ENCODE results near the gene SLC13A2.

Gene SLC13A2

DNA sequence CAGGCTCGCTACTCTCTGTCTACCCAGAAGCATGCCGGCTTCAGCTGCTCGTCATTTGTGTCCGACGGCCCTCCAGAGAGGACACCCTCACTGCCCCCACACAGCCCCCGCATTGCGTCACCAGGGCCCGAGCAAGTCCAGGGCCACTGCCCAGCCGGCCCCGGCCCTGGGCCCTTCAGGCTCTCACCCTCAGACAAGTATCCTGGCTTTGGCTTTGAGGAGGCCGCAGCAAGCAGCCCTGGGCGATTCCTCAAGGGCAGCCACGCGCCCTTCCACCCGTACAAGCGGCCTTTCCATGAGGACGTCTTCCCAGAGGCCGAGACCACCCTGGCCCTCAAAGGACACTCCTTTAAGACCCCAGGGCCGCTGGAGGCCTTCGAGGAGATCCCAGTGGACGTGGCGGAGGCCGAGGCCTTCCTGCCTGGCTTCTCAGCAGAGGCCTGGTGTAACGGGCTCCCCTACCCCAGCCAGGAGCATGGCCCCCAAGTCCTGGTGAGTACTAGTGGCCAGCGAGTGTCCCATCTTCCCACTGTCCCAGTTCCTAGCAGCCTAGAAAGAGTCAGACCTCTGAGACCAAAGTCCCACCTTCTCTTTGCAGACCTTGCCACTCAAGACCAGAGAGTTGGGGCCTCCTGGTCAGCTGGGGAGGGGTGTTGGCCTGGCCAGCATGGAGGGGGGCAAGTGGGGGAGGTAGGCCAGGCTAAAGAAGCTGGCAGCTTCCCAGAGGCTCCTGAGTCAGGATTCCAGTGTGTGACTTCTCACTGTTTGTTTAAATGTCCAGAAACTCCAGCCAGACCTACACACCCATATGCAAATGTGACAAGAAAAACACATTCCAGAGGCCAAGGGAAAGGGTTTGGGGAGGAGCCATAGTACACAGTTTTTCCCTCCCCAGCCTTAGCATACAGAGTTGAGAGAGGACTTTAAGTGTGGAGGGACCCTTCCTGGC is 51.3 kb downstream of the SLC13A2 start:
- no peak for TF ChIP-seq GATA1 (IDR thresholded peaks at IDR 0.05; ENCODE audit: low read depth, low read length)
- no peak for TF ChIP-seq POLR2A (IDR thresholded peaks at IDR 0.05; ENCODE audit: low read length)
- DNase-seq: no peak

DNA sequence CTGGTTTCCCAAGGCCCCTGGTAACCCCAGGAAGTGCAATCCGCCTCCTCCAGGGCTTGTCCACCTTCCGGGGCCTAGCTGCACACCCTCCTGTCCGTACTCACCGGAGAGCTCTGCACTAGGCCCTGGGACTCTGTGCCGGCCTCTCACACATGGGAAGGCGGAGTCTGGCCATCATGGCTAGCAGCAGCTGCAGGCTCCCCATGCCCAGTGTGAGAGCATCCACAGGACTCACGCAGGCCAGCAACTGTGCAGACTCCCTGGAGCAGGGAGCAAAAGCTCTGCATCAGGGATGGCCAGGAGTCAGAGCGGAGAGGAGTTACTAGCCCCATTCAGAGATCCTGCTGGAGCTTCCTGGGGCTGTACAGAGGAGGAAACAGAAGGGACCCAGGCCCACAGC is 52.9 kb downstream of the SLC13A2 start:
- no peak for DNase-seq
- TF ChIP-seq GATA1 (IDR thresholded peaks at IDR 0.05; ENCODE audit: low read depth, low read length) (no peak), POLR2A (IDR thresholded peaks at IDR 0.05; ENCODE audit: low read length) (no peak)

DNA sequence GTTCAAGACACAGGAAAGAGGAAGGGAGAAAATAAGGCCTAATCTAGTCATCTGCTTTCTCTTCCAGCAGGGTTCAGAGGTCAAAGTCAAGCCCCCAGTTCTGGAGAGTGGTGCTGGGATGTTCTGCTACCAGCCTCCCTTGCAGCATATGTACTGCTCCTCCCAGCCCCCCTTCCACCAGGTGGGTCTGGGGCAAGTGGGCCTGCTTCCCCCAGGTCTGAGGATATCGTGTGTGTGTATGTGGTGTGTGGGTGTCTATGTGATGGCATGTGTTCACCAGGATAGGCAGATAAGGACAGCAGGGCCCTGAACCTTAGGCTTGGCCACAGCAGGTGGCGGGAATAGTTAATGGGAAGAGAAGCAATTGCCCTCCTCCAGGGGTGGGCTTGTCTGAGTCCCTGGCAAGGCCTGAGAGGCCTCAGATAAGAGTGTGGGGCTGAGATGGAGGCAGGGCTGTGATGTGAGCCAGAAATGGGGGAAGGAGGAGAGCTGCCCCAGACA is 53.8 kb downstream of the SLC13A2 start:
- no peak for TF ChIP-seq GATA1 (IDR thresholded peaks at IDR 0.05; ENCODE audit: low read depth, low read length)
- TF ChIP-seq POLR2A (IDR thresholded peaks at IDR 0.05; ENCODE audit: low read length): no peak
- peak; percentile 71 to 92 for DNase-seq

DNA sequence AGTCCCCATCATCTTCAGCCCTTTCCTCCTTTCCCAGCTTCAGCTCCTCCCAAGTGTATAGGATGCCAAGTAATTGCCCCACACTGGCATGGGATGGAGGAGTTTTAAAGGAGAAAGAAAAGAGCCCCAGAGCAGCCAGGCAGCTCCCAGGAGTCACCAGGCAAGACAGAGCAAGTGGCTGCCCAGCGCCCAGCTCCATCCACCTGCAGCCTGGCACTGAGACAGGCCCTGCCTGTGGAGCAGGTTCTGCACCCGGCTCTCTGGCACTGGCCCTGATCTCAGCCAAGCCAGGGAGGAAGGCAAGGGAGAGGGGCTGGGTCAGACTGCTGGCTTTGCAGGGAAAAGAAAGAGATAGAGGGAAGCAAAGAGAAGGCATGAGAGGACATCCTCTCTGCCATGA is 54.4 kb downstream of the SLC13A2 start:
- TF ChIP-seq POLR2A (IDR thresholded peaks at IDR 0.05; ENCODE audit: low read length): no peak
- TF ChIP-seq GATA1 (IDR thresholded peaks at IDR 0.05; ENCODE audit: low read depth, low read length): no peak
- no peak for DNase-seq

DNA sequence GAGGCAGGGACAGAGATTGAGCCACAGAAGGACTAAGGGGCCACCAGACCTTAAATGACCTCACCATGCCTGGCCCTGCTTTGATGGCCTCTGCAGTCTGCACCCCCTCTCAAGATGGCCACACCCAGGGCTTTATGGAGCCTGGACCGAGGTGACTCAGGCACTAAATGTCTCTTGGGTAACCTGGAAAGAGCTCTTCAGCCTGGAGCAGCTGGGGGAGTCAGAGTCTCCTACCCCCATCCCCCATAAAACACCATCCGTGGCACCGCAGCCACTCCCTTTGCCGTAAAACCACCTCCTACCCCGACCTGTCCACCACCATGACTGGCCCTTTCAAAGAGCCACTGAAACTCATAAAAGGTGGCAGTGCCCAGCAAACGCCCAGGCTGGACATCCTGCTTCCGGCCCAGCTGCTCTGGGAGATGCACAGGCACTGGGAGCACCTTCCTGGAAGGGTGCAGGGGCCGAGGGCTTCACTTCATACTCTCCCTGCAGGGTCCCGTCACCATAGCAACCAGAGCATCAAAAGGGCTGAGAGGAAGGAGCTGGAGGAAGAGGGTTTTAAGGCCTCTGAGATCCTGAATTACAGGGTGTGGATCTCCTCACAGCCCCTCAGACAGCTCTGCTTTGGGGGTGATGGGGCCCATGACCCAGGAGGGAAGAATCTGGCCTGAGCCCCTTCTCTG is 55.0 kb downstream of the SLC13A2 start:
- peak; percentile 30 to 33 for DNase-seq
- TF ChIP-seq GATA1 (IDR thresholded peaks at IDR 0.05; ENCODE audit: low read depth, low read length) (no peak), POLR2A (IDR thresholded peaks at IDR 0.05; ENCODE audit: low read length) (no peak)

DNA sequence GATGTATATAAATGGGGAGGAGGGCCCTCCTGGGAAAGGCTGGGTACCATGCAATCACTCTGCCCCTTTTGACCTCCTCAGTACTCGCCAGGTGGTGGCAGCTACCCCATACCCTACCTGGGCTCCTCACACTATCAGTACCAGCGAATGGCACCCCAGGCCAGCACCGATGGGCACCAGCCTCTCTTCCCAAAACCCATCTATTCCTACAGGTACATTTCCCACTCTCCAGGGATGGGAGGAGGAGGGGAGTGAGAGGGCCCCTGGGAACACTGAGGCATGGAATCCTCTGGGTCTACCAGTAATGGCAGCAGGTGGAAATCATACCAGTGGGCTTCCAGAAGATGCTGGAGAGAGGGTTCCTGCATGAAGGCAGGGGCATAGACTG is 55.6 kb downstream of the SLC13A2 start:
- DNase-seq: no peak
- no peak for TF ChIP-seq POLR2A (IDR thresholded peaks at IDR 0.05; ENCODE audit: low read length)
- no peak for TF ChIP-seq GATA1 (IDR thresholded peaks at IDR 0.05; ENCODE audit: low read depth, low read length)

DNA sequence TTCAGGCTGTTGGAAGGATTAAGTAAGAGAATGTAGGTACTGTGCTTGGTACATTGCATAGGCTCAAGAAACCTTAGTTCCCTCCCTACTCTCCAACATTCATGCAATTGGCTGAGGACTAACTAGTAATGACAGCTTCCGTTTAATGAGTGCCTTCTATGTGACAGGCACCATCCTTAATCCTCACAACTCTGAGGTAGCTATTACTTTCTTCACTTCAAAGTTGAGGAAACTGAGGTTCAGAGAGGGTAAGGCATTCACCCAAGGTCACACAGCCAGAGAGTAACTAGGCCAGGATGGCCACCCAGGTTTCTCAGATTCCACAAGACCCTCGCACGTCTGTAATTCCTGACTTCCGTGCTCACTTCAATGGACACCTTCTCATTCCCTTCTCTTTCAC is 56.8 kb downstream of the SLC13A2 start:
- TF ChIP-seq GATA1 (IDR thresholded peaks at IDR 0.05; ENCODE audit: low read depth, low read length) (no peak), POLR2A (IDR thresholded peaks at IDR 0.05; ENCODE audit: low read length) (no peak)
- no peak for DNase-seq

DNA sequence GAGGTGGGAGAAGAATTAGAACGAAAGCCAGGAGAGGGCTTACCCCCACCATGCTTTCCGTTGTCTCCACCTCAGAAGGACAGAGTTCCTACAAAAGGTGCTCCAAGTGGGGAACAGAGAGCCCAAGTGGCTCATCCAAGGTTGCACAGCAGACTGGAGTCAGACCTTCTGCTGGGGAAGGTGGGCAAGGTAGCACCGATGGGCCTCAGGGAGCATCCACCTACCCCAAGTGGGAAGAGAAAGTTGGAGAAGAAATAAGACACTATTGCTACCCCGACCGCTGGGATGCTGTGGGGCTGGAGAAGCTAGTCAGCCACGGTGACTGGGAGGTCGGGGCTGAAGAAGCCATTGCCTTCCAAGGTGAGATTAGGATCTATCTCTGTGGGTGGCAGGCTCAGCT is 57.5 kb downstream of the SLC13A2 start:
- TF ChIP-seq GATA1 (IDR thresholded peaks at IDR 0.05; ENCODE audit: low read depth, low read length) (no peak), POLR2A (IDR thresholded peaks at IDR 0.05; ENCODE audit: low read length) (no peak)
- DNase-seq: no peak

DNA sequence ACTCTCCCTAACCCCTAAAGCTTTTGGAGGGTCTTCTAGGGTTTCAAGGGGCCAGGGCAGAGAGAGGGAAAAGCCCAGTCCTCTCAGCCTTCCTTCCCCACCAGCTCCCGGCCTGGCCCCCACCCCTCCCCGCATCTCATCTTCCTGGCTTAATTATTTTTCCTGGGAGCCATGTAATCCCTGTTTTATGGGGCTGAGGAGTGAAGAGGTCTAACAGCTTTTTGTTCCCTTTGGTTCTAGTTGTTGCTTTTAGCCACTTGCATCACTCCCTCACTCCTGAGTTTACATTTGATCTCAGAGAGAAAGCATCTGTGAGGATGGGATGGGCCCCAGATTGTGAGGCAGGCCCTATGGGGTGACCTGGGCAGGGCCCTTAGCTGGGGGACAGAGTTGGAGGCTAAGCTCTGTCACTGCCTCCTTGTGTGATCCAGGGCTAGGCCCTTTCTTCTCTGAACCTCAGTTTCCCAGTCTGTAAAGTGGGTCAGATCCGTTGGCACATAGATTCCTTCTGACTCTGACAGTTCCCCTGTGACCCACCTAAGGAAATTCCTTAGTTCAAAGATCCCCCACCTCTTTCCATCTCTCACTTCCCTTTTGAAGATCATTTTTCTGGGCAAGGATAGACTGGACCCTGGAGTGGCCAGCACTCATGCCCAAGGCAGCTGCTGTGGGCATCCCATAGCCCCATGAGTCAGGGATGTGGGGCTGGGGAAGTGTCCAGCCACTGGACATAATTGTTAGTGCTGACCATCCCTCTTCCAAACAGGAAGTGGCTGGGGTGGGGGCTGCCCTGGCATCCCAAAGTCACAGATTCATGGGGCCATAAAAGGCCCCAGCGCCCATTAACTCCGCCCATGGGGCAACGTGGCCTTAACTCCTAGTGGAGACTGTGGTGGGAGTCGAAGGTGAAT is 58.9 kb downstream of the SLC13A2 start:
- DNase-seq: no peak
- TF ChIP-seq GATA1 (IDR thresholded peaks at IDR 0.05; ENCODE audit: low read depth, low read length) (no peak), POLR2A (IDR thresholded peaks at IDR 0.05; ENCODE audit: low read length) (no peak)

DNA sequence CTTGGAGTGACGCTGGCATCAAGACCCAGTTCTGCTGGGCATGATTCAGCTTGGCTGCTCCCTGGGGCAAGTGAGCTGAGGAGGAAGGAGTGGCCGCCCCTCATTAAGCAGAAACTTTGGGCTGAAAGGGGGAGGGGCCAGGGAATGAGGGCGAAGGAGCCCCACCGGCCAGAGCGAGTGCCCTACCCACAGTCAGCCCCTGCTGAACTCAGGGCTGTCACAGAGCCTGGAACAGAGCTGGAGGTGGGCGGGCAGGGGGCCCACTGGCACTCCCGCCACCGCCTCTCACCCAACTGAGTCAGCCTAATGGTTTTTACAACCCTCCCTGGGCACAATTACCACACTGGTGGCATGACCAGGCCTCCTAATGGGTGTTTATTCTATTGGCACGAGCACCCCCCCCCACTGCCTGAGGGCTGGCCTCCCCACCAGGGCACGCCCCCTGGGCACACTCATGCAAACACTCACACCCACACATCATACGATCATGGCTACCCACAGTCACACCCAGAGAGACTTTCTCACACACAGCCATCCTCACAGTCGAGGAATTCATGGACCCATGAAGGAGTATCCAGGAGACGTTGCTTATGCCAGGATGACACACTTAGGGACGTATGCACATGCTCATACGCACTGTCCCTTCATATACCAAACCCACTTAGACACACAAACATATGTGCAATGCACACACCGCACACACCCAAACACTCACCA is 59.8 kb downstream of the SLC13A2 start:
- TF ChIP-seq GATA1 (IDR thresholded peaks at IDR 0.05; ENCODE audit: low read depth, low read length) (no peak), POLR2A (IDR thresholded peaks at IDR 0.05; ENCODE audit: low read length) (no peak)
- DNase-seq: no peak

DNA sequence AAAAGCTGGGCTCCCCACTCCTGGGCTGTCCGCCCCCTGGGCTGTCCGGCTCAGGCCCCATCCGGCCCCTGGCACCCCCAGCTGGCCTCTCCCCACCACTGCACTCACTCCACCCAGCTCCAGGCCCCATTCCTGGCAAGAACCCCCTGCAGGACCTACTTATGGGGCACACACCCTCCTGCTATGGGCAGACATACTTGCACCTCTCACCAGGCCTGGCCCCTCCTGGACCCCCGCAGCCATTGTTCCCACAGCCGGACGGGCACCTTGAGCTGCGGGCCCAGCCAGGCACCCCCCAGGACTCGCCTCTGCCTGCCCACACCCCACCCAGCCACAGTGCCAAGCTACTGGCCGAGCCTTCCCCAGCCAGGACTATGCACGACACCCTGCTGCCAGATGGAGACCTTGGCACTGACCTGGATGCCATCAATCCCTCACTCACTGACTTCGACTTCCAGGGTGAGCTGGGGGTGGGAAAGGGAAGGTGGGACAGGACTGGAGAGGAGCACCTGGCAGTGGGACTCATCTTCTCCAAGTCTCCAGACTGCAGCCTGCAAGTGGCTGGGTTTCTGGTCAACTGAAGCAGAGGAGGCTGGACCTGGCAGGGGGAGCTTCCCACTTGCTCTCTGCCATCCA is 61.4 kb downstream of the SLC13A2 start:
- no peak for TF ChIP-seq GATA1 (IDR thresholded peaks at IDR 0.05; ENCODE audit: low read depth, low read length)
- no peak for TF ChIP-seq POLR2A (IDR thresholded peaks at IDR 0.05; ENCODE audit: low read length)
- DNase-seq: no peak

DNA sequence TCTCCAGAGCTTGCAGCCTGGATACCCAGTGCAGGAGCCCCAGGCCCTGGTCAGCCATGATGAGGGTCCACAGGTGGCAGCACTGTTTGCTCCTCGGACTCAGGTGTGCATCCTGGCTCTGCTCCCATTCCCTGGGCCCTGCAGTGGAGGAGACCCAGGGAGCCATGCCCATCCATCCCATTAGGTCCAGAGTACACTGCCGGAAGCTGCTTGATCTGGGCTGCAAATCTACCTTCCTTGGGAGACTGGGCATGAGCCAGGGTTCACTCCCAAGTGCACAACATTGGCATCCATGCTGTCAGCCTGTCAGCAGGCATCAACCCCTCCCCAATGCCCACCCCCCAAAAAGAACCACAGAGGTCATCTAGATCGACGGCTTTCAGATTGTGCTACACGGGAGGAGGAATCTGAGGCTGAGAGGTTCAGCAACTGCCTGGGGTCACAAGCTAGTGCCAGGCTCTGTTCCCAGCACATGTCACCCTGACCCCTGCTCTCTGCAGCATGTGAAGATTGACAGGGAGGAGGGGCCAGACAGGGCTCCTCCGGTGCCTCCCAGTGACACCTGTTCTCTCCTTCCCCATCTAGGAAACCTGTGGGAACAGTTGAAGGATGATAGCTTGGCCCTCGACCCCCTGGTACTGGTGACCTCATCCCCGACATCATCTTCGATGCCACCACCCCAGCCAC is 63.2 kb downstream of the SLC13A2 start:
- no peak for DNase-seq
- TF ChIP-seq POLR2A (IDR thresholded peaks at IDR 0.05; ENCODE audit: low read length) (no peak), GATA1 (IDR thresholded peaks at IDR 0.05; ENCODE audit: low read depth, low read length) (no peak)
